ENCODE results near the gene YPEL5.
A peak's percentile ranks its signal among the peaks of the same experiment; 100 is the strongest.
"Not testable (repeated sequence)": the region's sequence is repeated elsewhere in the genome, so short reads cannot be mapped to it uniquely, and the experiment has no call there.

YPEL5 gene

DNA sequence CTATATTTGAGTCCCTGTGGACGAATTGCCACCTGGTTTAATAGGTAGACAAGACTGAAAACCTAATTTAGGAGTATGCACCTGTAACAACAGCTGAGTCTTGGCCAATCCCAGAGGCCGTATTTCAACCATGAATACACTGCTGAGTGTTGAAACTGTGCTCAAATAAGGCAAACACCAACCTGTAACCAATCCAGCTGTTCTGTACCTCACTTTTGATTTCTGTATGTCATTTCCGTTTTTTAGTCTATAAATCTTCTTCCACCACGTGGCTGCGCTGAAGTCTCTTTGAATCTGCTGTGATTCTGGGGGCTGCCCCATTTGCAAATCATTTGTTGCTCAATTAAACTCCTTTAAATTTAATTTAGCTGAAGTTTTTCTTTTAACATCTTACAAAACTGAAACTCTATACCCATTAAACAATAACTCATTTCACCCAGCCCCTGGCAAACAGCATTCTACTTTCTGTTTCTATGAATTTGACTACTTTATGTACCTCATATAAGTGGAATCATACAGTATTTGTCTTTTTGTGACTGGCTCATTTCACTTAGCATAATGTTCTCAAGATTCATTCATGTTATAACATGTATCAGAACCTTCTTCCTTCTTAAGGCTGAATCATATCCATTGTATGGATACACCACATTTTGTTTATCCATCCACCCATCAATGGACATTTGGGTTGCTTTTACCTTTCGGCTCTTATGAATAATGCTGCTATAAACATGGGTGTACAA lies 7.5 kb upstream of the YPEL5 start:
- no peak for DNase-seq (ENCODE audit: low spot score)

- DNase-seq (ENCODE audit: low spot score): no peak
Observed at GRCh38 chr2:30141136-30141535, 5.7 kb upstream of the YPEL5 start.

GRCh38 chr2:30144260-30144659 lies 2.5 kb upstream of the YPEL5 start:
- DNase-seq (ENCODE audit: low spot score): no peak

GRCh38 chr2:30144951-30145350 lies 1.9 kb upstream of the YPEL5 start:
- not testable (repeated sequence) for DNase-seq (ENCODE audit: low spot score)

DNA sequence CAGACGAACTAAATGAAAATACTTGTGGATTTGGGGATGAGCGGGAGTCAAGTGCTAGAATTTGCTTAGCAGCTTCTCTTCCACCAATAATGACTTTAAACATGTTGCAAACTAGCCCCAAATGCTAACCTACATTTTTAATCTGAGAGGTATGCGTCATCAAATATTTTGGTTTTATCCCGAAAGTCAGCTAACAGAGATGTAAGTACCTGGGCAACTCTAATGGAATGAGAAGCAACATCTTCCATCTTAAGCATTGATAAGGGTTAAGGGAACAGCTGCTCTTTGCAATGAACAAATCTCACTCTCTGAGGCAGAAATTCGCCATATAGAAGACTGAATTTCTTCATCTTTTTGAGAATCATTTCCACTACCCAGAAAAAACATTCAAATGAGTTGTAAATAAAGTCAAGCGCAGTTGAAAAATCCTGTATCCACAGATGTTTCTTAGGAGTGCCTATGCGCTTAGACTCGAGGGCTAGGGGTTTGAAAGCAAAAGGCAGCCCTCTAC lies 926 bp upstream of the YPEL5 start:
- DNase-seq (ENCODE audit: low spot score): no peak

- no peak for DNase-seq (ENCODE audit: low spot score)
Observed at GRCh38 chr2:30147196-30147714, 448 bp downstream of the YPEL5 start.

DNA sequence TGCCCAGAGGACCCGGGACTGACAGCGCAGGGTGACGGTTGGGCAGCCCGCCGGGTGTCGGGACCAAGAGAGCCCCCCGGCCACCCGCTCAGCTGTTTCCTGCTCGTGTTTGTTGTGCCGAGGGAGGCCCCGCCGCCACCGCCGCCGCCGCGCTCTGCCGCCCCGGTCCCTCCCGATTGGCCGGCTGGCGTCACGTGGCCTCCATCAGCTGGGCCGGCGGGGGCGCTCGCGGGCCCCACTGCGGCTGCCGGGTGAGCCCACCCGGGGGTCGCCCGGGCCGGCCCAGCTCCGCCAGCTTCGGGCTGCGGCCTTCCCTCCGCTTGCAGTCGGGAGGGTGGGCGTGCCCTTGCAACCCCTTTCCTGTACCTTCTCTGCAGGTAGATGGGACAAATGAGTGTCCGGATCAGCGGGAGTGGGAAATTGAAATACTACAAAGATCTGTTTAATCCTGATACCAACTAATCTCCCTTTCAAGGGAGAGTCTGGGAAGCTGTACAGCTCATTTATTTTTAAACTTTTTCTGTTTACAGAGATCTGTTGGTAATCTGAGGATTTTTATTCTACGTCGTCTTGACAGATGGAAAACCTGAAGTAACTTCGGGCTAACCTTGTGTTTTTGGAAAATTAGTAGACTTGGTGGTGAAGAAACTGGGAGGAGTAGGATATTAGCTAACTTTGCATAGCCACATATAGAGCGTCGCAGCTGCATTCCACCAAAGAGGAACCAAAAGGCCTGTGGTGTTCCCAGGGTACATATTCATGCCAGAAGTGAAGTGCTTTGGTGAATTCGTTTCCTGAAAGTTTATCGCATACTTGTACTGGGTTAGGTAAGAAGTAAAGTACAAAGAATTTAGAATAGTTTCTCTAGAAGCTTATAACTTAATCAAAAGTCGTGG lies 1.2 kb downstream of the YPEL5 start:
- peak; percentile 88 for DNase-seq (ENCODE audit: low spot score)

GRCh38 chr2:30148850-30149249 lies 2.0 kb downstream of the YPEL5 start:
- DNase-seq (ENCODE audit: low spot score): no peak

GRCh38 chr2:30149513-30149912 lies 2.7 kb downstream of the YPEL5 start:
- DNase-seq (ENCODE audit: low spot score): no peak

DNA sequence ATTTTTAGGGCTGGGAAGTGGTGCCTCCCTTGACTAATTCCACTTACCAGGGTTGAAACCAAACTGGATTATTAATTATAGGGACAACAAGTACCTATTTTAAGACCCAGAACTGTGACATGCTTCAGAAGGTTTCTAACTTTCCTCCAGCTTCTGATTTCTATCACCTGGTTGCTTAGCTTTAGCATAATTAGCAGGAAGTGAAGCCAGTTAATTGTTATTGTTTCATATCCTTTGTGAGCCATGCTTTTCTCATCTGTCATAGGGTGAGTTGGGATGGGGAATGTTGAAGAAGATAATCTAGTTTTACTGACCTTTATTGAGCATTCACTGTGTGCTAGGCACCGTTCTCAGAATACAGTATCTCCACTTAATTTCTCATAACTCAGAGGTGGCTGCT lies 3.2 kb downstream of the YPEL5 start:
- no peak for DNase-seq (ENCODE audit: low spot score)

- no peak for DNase-seq (ENCODE audit: low spot score)
Observed at GRCh38 chr2:30150786-30151185, 4.0 kb downstream of the YPEL5 start.

DNA sequence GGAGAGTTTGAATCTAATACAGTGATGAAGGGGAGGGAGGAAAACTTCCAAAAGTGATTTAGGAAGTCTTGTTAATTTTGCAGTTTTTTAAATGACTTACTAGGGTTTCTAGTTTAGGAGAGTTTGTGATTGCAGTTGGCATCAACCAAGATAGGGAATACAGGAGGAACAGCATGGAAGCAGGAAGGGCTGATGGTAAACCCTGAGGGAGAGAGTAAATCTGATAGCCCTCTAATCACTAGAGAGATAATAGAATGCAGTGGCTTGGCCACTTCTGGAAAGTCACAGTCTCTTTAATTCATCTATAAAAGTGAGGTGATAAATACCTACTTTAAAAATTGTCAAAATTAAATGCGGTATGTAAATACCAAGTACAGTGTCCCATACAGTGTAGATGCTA lies 5.6 kb downstream of the YPEL5 start:
- no peak for DNase-seq (ENCODE audit: low spot score)

GRCh38 chr2:30155202-30155601 lies 8.4 kb downstream of the YPEL5 start:
- no peak for DNase-seq (ENCODE audit: low spot score)

DNA sequence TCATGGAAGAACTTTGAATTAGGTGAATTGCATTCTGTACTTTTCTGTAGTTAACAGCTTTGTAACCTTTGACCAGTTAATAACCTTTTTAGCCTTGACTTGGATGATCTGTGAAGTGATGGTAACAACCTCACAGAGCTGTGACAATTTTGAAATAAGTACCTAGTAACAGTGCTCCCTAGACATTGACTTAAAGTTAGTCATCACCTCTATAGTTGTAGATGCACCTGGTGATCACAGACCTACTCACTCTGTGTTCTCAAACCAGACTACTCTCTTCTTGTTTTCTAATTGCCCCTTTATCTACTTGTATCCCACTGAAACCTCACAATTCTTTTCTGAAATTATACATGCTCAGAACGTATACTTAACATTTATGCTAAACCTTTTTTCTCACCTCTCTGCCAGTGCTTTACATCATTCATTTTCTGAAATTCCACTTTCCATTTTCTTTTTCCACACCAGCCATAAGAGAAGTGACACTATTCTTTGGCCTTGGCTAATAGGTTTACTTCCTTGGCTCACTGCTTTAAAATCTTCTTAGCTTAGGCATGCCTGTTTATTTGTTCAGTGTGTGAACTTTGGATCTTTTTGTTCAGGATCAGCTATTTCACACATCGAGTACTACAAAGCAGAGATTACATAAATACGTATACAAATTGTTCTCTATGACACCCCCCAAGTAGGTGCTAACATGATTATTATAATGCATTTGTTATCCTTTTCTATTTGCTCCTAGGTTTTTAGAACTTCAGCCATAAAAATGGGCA lies 9.3 kb downstream of the YPEL5 start:
- DNase-seq (ENCODE audit: low spot score): no peak

GRCh38 chr2:30157616-30158015 lies 10.8 kb downstream of the YPEL5 start:
- no peak for DNase-seq (ENCODE audit: low spot score)

GRCh38 chr2:30159766-30160165 lies 13.0 kb downstream of the YPEL5 start:
- no peak for DNase-seq (ENCODE audit: low spot score)

DNA sequence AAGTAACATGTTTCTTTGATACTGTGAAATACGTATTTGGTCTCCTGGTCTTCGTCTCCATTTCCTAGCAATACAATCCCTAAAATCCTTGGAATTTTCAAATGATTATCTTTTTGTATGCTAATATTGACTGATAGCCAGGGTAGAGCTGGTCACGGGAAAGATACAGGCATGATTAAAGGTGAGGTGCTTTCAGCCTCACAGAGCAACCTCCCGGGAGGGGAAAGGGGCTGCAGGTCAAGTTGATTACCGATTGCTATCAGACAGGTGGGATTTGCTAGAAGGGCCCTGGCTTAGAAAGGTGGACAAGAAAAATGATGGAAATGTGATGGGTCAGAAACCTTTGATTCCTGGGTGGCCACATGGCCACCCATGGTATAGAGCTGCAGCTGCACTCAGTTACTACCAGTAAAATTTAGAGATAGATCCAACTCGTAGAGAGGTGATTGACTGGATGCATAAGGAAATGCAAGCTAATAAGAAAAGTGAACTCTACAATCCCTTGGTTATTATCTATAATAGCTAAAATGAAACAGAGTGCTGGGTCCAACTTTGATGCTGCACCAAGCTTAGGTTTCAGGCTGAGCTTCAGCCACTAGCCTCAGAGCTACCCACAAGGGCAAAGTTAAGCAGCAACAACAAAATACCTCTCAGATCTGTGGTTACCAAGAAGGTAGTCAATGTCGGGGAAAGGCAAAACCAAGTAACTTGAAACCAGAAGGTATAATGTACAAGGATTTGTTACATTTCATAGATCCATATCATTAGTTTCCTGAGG lies 15.3 kb downstream of the YPEL5 start:
- no peak for DNase-seq (ENCODE audit: low spot score)

DNA sequence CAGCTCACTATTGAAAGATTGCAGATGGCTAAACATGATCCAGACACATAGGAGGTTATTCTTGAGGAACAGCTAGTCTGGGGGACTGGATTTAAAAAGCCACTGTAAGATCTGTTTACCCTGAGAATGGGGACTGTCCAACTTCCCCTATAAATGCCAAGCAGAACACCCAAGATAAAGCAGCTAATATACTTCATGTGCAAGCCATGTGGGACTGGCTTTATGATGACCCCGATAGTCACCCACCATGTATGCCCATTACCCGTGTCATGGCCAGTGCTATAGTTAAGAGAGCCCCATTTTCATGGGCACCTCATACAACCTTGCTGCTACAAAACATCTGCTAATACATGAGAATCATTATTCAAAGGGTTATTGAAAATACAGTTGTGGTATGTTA lies 16.0 kb downstream of the YPEL5 start:
- no peak for DNase-seq (ENCODE audit: low spot score)

- DNase-seq (ENCODE audit: low spot score): no peak
Observed at GRCh38 chr2:30164131-30164925, 17.5 kb downstream of the YPEL5 start.

DNA sequence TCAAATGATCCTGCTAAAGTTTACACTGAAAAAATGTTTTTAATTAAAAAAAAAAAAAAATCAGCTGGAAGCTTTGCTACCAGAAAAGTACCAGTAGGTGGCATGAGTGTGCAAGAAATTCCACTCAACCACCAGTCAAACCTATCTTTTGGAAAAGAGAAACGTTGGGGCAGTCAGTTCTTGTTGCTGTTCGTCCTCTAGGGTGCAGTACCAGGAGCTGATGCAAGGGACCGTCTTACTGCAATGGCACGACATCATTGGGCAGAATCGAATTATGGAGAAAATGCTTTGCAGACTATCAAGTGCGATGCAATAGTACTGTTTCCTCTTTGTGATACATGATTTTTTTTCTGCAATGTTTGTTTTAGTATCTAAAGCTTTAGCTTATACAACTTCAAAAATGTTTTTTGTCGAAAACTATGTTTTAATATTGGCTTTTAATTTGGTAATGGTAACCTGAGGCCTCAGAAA lies 18.3 kb downstream of the YPEL5 start:
- no peak for DNase-seq (ENCODE audit: low spot score)
